ENCODE measurements around the gene CCDC107. TPM values are rescaled to one million over a fixed set of nuclear protein-coding genes. Genes with fewer than 3 reads are reported as not detected.

CCDC107 gene
- total and polyA plus RNA-seq, 9 of the 15 experiments (the other 6 are each of a cell fraction or from before 2014, with no cell fraction given) = 0.35 to 11.3 (median 6.9) TPM; not detected in 1

- TF ChIP-seq TAF9B (IDR thresholded peaks at IDR 0.05; ENCODE audit: partially characterized antibody) = no peak
- TF ChIP-seq ZNF407 (IDR thresholded peaks at IDR 0.05; ENCODE audit: low read depth) = no peak
- TF ChIP-seq ZNF174 (CRISPR knock-in tag; IDR thresholded peaks at IDR 0.05) = no peak
- TF ChIP-seq BHLHE40 (IDR thresholded peaks at IDR 0.05; ENCODE audit: low read length) = 0 out of 2 replicates have a peak, but pooled peaks have one; percentile 19
- TF ChIP-seq EP400 (IDR thresholded peaks at IDR 0.05) = peak; percentile 41; the same call in 1 of the 2 replicates
- TF ChIP-seq PTRF (tag; IDR thresholded peaks at IDR 0.05) = no peak
- TF ChIP-seq REST (IDR thresholded peaks at IDR 0.05; ENCODE audit: borderline replicate concordance) = peak; percentile 46; the same call in 1 of the 2 replicates
- no peak for TF ChIP-seq REST (CRISPR knock-in tag; IDR thresholded peaks at IDR 0.05; ENCODE audit: low read depth)
- peak; percentile 65 for TF ChIP-seq CREB3L1 (IDR thresholded peaks at IDR 0.05; ENCODE audit: borderline replicate concordance, low read depth)
Measured at GRCh38 chr9:35646533-35647265, 11.4 kb upstream of the CCDC107 start (continued).

Data from K562 (cell line).